K562 (cell line): ENCODE results near the gene FAM50A. TPM values are rescaled to one million over a fixed set of nuclear protein-coding genes. Genes with fewer than 3 reads are reported as not detected.
A peak's percentile ranks its signal among the peaks of the same experiment; 100 is the strongest.

Experiments
- E2F4 ChIP-seq: sonication (generic); formaldehyde crosslinking; IDR thresholded peaks from 2 replicates; pipeline ENCODE4 v1.8.0; 2022; ENCODE audit warnings: mild to moderate bottlenecking, low read depth, missing genetic modification reagents
- ELK1 ChIP-seq: sonication (generic); formaldehyde crosslinking; IDR thresholded peaks from 2 replicates; pipeline ENCODE4 v1.8.1; 2022; ENCODE audit warnings: missing genetic modification reagents
- ESRRA ChIP-seq: fragments of 450-650 bp; IDR thresholded peaks from 2 replicates; pipeline ENCODE4 v1.6.1; 2014; ENCODE audit warnings: low read depth, mild to moderate bottlenecking, moderate library complexity, borderline replicate concordance
- HDAC2 ChIP-seq: fragments of 450-650 bp; IDR thresholded peaks from 2 replicates; pipeline ENCODE4 v1.6.1; 2016; ENCODE audit warnings: mild to moderate bottlenecking
- HDGF ChIP-seq: fragments of 450-650 bp; IDR thresholded peaks from 2 replicates; pipeline ENCODE4 v1.6.1; 2016
- MEIS2 ChIP-seq: fragments of 450-650 bp; IDR thresholded peaks from 2 replicates; pipeline ENCODE4 v1.6.1; 2014; ENCODE audit warnings: mild to moderate bottlenecking; ENCODE audit not compliant: partially characterized antibody
- NFRKB ChIP-seq: fragments of 450-650 bp; IDR thresholded peaks from 2 replicates; pipeline ENCODE4 v1.6.1; 2016; ENCODE audit warnings: low read depth
- NONO ChIP-seq, 2 experiments: fragments of 200-400 bp in 1 of 2; fragments of 450-650 bp in 1 of 2; formaldehyde crosslinking in 1 of 2; IDR thresholded peaks; 2 replicates each; pipeline ENCODE4 v1.6.1; 2017; ENCODE audit warnings: low read depth in 2 of 2, mild to moderate bottlenecking in 2 of 2, moderate library complexity in 2 of 2, low read length in 1 of 2
- PKNOX1 ChIP-seq: fragments of 450-650 bp; IDR thresholded peaks from 2 replicates; pipeline ENCODE4 v1.6.1; 2016
- RFX1 ChIP-seq: fragments of 450-650 bp; IDR thresholded peaks from 2 replicates; pipeline ENCODE4 v1.6.1; 2016; ENCODE audit warnings: mild to moderate bottlenecking, moderate library complexity
- SIX5 ChIP-seq, 2 experiments: IDR thresholded peaks; 2 replicates each; pipeline ENCODE4 v1.6.1; 2011; ENCODE audit warnings: low read length in 2 of 2, borderline replicate concordance in 1 of 2, low read depth in 1 of 2, mild to moderate bottlenecking in 1 of 2, moderate library complexity in 1 of 2; ENCODE audit not compliant: insufficient read depth in 1 of 2
- SLC30A9 ChIP-seq: fragments of 250-450 bp; sonication (Bioruptor Pico); IDR thresholded peaks from 2 replicates; pipeline ENCODE4 v1.8.0; 2022; ENCODE audit warnings: mild to moderate bottlenecking, moderate library complexity
- STAT5A ChIP-seq: IDR thresholded peaks from 2 replicates; pipeline ENCODE4 v1.6.1; 2012; ENCODE audit warnings: low read length, inconsistent platforms, borderline replicate concordance
- TAF7 ChIP-seq: fragments of 450-650 bp; IDR thresholded peaks from 2 replicates; pipeline ENCODE4 v1.6.1; 2016; ENCODE audit warnings: missing genetic modification characterization, missing compliant biosample characterization
- TFE3 ChIP-seq: fragments of 450-650 bp; formaldehyde crosslinking; IDR thresholded peaks from 2 replicates; pipeline ENCODE4 v1.4.0; 2020; ENCODE audit warnings: mild to moderate bottlenecking, mixed read lengths
- TSC22D4 ChIP-seq: fragments of 450-650 bp; IDR thresholded peaks from 2 replicates; pipeline ENCODE4 v1.6.1; 2016; ENCODE audit warnings: missing genetic modification characterization, missing biosample characterization, control low read depth
- ZBTB26 ChIP-seq: fragments of 450-650 bp; formaldehyde crosslinking; IDR thresholded peaks from 2 replicates; pipeline ENCODE4 v1.4.0; 2022; ENCODE audit warnings: missing genetic modification characterization
- ZNF124 ChIP-seq: sonication (generic); formaldehyde crosslinking; IDR thresholded peaks from 2 replicates; pipeline ENCODE4 v1.8.1; 2022; ENCODE audit warnings: missing genetic modification reagents
- ZNF140 ChIP-seq: fragments of 250-450 bp; sonication (Bioruptor Pico); IDR thresholded peaks from 2 replicates; pipeline ENCODE4 v1.8.0; 2021; ENCODE audit warnings: moderate library complexity, mild to moderate bottlenecking, inconsistent platforms
- ZNF146 ChIP-seq: IDR thresholded peaks from one replicate; pipeline ENCODE4 v1.6.1; 2018; ENCODE audit warnings: missing compliant biosample characterization; ENCODE audit not compliant: unreplicated experiment
- ZNF212 ChIP-seq: fragments of 450-650 bp; formaldehyde crosslinking; IDR thresholded peaks from 2 replicates; pipeline ENCODE4 v1.4.0; 2020; ENCODE audit warnings: mild to moderate bottlenecking
- ZNF282 ChIP-seq: sonication (generic); formaldehyde crosslinking; IDR thresholded peaks from 2 replicates; pipeline ENCODE4 v1.8.1; 2023; ENCODE audit warnings: missing genetic modification reagents
- ZNF408 ChIP-seq: fragments of 250-450 bp; sonication (Bioruptor Pico); IDR thresholded peaks from 2 replicates; pipeline ENCODE4 v1.4.0; 2020; ENCODE audit warnings: low read depth, mild to moderate bottlenecking, moderate library complexity
- ZNF780A ChIP-seq: fragments of 250-450 bp; sonication (Bioruptor Pico); IDR thresholded peaks from 2 replicates; pipeline ENCODE4 v1.5.0; 2021; ENCODE audit warnings: mild to moderate bottlenecking
- polyA plus RNA-seq, 8 experiments: library from polyadenylated mRNA; depleted of rRNA in 4 of 8; stranded (reverse) in 5 of 8; unstranded in 3 of 8; fragments of >200 nt; fragmentation: Nextera tagmentation in 2 of 8; fragmentation: Illumina TruSeq in 1 of 8; extraction: Ambion mirVana in 2 of 8; extraction: Trizol in 1 of 8; gene quantifications; 2 replicates each; pipeline versions ENCODE4 v1.2.1 to v1.2.3, GENCODE V29; 2011 to 2014; ENCODE audit warnings: inconsistent platforms in 1 of 8, missing spikeins in 1 of 8
- total RNA-seq, 7 experiments: library from RNA; depleted of rRNA in 6 of 7; stranded (reverse); fragments of >200 nt in 6 of 7; fragmentation: Illumina TruSeq in 2 of 7; extraction: Trizol in 2 of 7; gene quantifications; 2 replicates each; pipeline versions ENCODE4 v1.2.1 to v1.2.3, GENCODE V29; 2011 to 2021; ENCODE audit warnings: low replicate concordance in 1 of 7

Gene FAM50A
- total and polyA plus RNA-seq, 9 of the 15 experiments (the other 6 are each of a cell fraction or from before 2014, with no cell fraction given) = 4.4 to 114 (median 67.3) TPM

- TF ChIP-seq ZNF408 (CRISPR knock-in tag) (no peak), SIX5 (IDR thresholded peaks at IDR 0.05; ENCODE audit: borderline replicate concordance in 1 of 2, insufficient read depth in 1 of 2, low read depth in 1 of 2, low read length in 2 of 2) (no peak), STAT5A (no peak), RFX1 (no peak), ELK1 (CRISPR knock-in tag) (no peak), ZBTB26 (CRISPR knock-in tag) (no peak), ZNF282 (CRISPR knock-in tag) (no peak), ZNF140 (CRISPR knock-in tag) (no peak), ZNF146 (CRISPR knock-in tag) (no peak), SLC30A9 (no peak), NFRKB (peak; percentile 85), TAF7 (peak; percentile 98), ZNF212 (CRISPR knock-in tag) (no peak), TFE3 (CRISPR knock-in tag) (no peak), HDGF (no peak), PKNOX1 (peak; percentile 75), TSC22D4 (tag) (no peak), ZNF780A (CRISPR knock-in tag) (no peak), HDAC2 (no peak), E2F4 (peak; percentile 14; the same call in 1 of the 2 replicates), ESRRA (peak; percentile 19; the same call in 1 of the 2 replicates), MEIS2 (peak; percentile 95), NONO (IDR thresholded peaks at IDR 0.05; ENCODE audit: low read depth in 2 of 2, low read length in 1 of 2) (peak; percentile 8 to 60; a peak in 1 of 4 replicates), ZNF124 (CRISPR knock-in tag) (no peak)
These were observed 45.9 kb upstream of the FAM50A start, which contains the start of gene RPL10 (continued) for GRCh38 chrX:154397888-154398667.
